ENCODE measurements around the gene NT5C3A.

DNA sequence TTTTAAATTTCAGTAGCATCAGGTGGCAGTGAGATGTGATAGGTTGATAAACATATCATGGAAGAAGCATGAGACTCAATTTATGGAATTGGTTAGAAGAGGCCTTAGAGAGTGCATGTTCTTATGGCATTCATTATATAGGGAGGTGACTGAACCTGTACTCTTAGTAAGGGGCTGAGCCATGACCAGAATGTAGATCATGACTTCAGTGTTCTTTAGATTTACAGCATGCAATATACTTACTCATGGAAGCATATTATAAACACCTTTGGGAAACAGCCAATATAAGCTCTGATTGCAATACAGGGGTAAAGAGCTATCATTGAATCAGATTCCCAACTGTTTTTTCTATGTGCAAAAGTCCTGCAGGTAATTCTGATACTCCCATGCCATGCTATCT lies 50.2 kb downstream of the NT5C3A start:
- TF ChIP-seq EZH2 (IDR thresholded peaks at IDR 0.05; ENCODE audit: low read length, unreplicated experiment), result no peak
- TF ChIP-seq, protein P1, sequence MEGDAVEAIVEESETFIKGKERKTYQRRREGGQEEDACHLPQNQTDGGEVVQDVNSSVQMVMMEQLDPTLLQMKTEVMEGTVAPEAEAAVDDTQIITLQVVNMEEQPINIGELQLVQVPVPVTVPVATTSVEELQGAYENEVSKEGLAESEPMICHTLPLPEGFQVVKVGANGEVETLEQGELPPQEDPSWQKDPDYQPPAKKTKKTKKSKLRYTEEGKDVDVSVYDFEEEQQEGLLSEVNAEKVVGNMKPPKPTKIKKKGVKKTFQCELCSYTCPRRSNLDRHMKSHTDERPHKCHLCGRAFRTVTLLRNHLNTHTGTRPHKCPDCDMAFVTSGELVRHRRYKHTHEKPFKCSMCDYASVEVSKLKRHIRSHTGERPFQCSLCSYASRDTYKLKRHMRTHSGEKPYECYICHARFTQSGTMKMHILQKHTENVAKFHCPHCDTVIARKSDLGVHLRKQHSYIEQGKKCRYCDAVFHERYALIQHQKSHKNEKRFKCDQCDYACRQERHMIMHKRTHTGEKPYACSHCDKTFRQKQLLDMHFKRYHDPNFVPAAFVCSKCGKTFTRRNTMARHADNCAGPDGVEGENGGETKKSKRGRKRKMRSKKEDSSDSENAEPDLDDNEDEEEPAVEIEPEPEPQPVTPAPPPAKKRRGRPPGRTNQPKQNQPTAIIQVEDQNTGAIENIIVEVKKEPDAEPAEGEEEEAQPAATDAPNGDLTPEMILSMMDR (conservative IDR thresholded peaks at IDR 0.05; ENCODE audit: low read depth, low read length), result no peak
- TF ChIP-seq EZH2phosphoT487 (IDR thresholded peaks at IDR 0.05; ENCODE audit: borderline replicate concordance, low read length), result no peak
